ENCODE data around the gene DEPDC5.

Gene DEPDC5

DNA sequence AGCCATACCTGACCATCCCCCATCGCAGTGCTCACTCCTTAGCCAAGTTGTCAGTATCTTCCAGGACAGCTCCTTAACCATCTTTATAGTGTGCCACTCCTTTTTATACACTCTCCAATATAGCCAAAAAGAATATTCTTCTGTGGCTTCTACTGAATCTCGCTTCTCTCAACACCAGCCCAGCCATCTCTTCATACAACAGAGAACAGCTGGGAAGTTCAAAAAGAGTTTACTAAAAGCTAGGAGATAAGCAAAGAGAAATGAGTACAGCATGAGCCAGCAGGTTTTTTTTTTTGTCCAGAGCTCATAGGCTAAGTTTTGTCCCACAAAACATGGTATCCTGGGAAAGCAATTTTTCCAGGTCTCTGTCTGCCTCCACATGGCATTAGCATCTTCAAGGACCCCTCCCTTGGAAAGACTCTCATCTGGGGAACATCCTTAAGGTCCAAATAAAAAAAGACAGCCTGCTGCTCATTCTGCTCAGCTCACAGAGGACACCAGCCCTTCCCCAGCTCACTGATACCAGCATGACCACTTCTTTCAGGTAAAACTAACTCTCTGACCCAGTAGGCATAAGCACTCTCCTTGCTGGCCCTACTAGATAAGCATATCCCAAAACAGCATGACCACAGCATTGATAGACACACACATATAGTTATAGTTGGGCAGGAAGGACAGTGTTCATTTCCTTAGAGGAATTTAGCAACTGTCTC is 141.7 kb downstream of the DEPDC5 start:
- no peak for DNase-seq (ENCODE audit: low read depth)

DNA sequence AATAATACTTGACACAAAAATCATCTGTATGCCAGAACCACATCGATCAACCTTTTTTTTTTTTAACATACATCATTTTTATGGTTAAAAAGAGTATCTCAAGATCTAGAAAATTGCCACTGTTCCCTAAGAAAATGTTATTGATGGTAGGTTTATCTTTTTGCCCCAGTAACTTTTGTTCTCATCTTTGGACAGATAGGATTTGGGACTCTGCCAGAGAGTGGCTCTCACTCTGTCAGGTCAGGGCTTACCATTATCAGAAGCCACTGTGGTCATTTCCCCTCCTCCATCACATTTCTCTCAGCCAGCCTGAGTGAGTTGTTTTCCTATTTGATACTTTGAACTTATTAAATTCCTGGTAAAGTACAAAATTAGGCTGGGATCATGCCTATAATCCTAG is 142.7 kb downstream of the DEPDC5 start:
- no peak for DNase-seq (ENCODE audit: low read depth)

GRCh38 chr22:31897842-31898805 is 144.3 kb downstream of the DEPDC5 start:
- DNase-seq (ENCODE audit: low read depth) = no peak

DNA sequence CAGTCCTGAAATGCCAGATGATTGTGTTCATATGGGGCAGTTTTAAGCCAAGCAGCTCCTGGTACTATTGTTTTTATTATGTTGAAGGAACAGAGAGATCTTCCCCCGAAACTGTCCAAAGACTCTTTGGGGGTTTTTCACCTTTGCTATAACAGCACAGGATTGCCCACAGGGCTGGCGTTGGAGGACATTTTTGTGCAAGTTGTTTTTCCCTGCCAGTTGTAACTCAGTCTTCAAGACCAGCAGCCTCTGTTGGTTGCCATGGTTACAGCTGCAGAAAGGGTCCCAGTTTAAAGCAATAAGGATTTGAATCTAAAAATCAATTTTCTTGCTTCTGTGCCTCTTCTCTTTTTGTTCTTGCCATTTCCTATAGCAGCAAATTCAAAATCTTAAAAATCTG is 145.1 kb downstream of the DEPDC5 start:
- DNase-seq (ENCODE audit: low read depth) = no peak

DNA sequence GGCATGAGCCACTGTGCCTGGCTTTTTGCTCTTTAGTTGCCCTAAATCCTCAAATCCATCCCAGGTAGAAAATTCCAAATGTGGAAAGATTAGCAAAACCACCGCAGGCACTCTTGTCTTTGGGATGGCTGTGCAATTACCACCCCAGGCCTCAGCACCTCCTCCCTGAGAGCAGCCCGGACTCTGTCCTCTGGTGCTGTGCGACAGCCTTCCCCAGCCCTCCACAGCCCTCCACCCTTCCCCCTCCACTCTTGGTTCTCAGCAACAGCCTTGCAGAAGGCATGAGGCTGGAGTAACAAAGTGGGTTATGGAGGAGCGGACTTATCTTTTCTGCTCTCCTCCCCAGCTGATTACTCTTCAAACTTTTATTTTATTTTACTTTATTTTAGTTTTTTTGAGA is 145.8 kb downstream of the DEPDC5 start:
- DNase-seq (ENCODE audit: low read depth) = no peak

DNA sequence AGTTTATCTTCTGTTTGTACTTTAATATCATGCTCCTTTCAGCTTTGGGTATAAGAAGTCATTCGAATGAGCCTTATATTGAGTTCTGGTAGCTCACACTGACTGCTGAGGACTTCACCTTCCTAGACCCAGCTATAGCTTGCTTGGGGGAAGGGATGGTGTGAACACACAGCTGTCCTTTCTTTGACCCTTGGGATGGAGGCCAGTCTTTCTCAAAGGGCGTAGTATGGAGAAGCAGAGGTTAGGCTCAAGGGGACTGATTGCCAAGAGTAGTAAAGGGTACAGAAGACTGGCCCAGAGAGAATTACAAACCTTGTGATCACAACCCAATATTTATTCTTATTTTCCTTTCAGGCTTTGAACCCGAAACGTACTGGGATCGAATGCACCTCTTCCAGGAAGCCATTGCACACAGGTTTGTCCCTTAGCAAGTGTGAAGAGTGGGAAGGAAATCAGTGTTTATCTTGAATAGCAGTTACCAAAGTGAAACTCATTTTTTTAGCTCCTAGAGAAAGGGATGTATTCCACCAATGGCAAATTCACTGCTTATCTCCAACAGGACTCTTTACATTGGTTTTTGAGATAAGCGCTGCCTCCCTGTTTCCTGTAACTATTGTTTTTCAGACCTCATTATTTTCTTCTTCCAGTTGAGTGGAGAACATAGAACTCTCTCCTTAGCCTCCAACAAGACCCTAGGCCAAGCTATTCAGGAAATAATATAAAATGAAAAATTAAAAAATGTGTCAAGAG is 147.7 kb downstream of the DEPDC5 start:
- no peak for DNase-seq (ENCODE audit: low read depth)

GRCh38 chr22:31904651-31905050 is 150.8 kb downstream of the DEPDC5 start:
- no peak for DNase-seq (ENCODE audit: low read depth)

GRCh38 chr22:31905356-31905755 is 151.5 kb downstream of the DEPDC5 start:
- no peak for DNase-seq (ENCODE audit: low read depth)

DNA sequence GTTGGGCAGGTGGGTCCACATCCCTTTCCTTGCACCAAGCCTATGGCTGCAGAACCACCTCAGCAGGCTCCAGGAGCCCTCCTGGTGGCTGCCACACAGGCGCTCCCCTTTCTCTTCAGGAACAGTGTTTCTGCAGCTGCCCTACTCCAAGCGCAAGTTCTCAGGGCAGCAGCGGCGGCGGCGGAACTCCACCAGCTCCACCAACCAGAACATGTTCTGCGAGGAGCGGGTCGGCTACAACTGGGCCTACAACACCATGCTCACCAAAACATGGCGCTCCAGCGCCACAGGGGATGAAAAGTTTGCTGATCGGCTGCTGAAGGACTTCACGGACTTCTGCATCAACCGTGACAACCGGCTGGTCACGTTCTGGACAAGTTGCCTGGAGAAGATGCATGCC is 152.3 kb downstream of the DEPDC5 start:
- DNase-seq (ENCODE audit: low read depth) = no peak

- no peak for DNase-seq (ENCODE audit: low read depth)
These were observed 152.8 kb downstream of the DEPDC5 start for GRCh38 chr22:31906569-31906968.

- no peak for DNase-seq (ENCODE audit: low read depth)
These were observed 156.2 kb downstream of the DEPDC5 start for GRCh38 chr22:31909977-31910376.

GRCh38 chr22:31911565-31912406 is 158.0 kb downstream of the DEPDC5 start:
- DNase-seq (ENCODE audit: low read depth) = no peak

GRCh38 chr22:31912407-31912743 is 158.6 kb downstream of the DEPDC5 start:
- DNase-seq (ENCODE audit: low read depth) = no peak

DNA sequence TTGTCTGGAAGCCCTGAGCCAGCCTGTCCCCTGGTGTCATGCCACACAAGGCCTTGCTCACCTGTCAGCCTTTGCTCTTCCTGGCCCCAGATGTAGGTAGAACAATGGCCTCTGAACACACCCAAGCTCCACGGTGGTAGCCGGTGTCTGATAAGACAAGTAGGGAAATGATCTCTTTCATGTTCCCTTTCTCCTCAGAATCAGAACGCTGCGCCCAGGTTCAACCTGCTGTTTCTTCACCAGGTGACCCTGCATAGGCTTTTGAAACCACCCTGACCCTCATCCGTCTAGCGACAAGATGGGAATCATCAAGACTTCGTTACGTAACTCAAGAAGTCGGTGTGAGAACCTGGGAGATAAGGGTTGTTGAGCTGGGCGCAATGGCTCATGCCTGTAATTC is 161.8 kb downstream of the DEPDC5 start:
- no peak for DNase-seq (ENCODE audit: low read depth)

DNA sequence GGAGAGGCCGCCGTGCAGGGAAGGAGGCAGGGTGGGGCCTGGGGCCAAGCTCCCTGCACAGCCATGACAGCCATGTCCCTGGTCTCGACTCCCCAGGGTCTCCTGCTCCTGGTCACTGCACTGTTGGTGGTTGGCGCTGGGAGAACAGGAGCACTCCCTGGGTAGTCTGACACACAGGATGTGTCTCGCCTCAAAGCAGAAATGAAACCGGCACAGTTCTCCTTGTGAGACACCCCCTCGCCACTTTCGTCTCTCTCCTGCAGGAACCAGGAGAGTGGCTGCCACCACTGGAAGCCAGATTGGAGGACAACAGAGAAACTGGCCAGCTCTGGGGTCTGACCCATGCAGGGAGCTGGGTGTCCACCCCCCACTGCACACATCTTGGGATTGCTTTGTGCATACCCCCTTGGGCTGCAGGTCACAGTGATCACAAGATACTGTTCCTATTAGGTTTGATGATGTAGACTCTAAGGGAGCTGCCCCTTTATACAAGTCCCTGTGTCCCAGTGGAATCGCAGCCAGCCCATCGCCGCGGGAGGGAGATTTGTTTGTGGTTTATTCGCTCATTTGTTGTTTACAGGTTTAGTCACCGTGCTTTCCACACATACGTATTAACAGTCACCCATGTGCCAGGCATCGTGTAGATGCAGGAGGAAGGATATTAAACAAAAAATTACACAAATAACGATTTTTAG is 163.6 kb downstream of the DEPDC5 start:
- no peak for DNase-seq (ENCODE audit: low read depth)

DNA sequence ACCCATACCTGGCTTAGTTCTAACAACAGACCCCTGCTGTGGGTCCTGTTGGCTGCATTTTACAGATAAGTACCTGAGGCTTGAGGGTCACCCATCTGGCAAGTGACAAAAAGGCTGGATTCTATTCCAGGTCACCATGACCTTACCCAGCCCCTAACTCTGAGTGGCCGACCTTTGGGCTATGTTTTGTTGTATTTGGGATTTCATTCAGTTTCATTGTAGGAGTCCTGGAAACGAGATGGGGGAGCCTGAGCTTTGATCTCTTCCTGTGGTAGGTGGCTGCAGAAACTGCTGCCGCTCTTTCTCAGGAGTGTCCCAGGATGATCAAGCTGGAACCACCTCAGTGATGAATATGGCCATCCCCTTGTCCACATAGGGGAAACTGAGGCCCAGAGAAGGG is 165.9 kb downstream of the DEPDC5 start:
- DNase-seq (ENCODE audit: low read depth) = no peak

DNA sequence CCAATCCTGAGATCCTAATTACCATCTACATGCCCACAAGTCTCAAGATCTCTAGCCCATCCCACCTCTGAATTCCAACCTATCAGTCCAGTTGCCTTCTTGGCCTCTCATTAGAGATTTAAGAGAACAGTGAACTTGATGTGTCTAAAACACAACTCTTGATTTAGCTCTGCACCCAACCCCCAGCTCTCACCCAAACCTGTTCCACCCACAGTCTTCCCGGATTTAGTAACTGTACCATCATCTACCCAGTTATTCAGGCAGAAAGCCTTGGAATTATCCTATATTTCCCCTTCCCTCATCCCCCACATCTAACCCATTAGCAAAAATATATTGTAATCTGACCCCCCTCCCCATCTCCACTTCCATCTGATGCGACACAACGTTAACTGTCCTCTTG is 166.5 kb downstream of the DEPDC5 start:
- DNase-seq (ENCODE audit: low read depth) = no peak

DNA sequence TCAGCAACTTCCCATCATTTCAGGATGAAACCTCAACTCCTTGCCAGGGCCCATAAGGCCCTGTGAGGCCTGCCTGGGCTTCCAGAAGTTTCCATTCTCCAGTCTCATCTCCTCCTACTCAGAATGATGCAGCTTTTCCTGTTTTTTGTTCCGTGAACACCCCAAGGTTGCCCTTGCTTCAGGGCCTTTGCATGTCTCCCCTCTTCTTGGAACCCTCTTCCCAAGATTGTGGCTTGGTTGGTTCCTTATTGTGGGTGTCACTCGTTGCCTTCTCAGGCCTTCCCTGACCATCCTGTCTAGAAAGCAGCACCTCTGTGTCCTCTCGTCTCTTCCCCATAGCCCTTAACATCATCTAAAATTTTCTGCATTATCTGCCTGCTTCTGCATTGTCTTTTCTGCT is 167.3 kb downstream of the DEPDC5 start:
- no peak for DNase-seq (ENCODE audit: low read depth)

- DNase-seq (ENCODE audit: low read depth) = no peak
These were observed 168.7 kb downstream of the DEPDC5 start for GRCh38 chr22:31922534-31922933.

- no peak for DNase-seq (ENCODE audit: low read depth)
These were observed 169.3 kb downstream of the DEPDC5 start for GRCh38 chr22:31923136-31923535.

DNA sequence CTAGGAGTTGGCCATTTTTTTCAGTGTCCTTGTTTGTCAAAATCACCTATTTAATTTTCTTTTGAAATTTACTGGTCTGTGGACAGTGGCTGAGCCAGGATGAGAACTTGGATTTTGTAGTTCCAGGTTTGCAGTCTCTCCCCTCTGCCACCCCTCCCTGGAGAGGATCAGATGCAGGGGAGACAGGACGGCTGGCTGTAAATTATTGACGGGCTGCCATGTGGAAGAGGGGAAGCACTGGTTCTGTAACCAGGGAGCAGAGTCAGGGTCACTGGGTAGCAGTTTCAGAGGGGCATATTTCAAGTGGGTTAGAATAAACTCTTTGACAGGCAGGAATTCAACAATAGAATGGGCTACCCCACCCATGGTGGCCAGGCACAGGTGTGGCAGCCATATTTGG is 169.9 kb downstream of the DEPDC5 start:
- no peak for DNase-seq (ENCODE audit: low read depth)

Measured in GM04503 (cell line).